Activated CD4-positive, alpha-beta T cell treated with anti-CD3 and anti-CD28 coated beads, Interleukin-2, amount 50 U/mL, for 24 hours (primary cell): ENCODE measurements around the gene SELENOI.
"Not testable (repeated sequence)": the region's sequence is repeated elsewhere in the genome, so short reads cannot be mapped to it uniquely, and the experiment has no call there.

Experiments
- DNase-seq, 2 donors: peaks; one replicate each; pipeline ENCODE4 v3.0.0-alpha.2; 2020; ENCODE audit warnings: low read depth in 1 of 2, low spot score in 1 of 2

Gene SELENOI

DNA sequence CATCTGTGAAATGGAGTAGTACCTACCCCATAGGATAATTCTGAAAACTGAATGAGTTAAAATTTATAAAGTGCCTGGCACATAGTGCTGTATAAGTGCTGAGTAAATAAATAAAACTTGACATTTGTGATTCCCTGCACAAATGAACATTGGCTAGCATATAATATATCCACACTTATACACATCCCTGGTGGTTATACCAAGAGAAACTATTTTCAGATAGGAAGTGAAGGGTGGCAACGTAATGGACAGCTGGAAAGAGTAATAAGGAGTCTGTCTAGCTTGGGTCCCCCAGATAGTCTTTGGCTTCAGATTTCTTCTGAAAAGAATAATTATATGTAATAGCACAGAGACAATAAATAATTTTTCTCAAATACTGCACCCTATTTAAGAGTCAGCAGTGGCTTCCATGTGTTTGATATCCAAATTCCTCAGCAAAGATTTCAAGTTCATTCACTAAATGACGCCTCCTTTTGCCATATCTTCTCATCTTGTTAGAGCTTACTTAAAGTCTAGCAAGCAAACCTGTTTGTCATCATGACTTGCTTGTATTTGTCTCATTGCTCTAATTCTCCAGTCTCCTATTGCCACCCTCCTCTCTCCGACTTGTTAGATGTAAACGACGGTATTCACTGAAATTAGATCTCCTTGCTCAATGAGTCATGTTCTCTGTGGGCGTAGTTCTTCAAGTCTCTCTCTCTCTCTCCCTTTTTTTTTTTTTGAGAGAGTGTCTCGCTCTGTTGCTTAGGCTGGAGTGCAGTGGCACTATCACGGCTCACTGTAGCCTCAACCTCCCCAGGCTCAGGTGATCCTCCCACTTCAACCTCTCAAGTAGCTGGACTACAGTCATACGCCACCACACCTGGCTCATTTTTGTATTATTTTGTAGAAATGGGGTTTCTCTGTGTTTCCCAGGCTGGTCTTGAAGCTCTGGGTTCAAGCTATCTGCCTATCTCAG is 9.4 kb downstream of the SELENOI start:
- DNase-seq, result peak in 1 of 2 donors; percentile 14

DNA sequence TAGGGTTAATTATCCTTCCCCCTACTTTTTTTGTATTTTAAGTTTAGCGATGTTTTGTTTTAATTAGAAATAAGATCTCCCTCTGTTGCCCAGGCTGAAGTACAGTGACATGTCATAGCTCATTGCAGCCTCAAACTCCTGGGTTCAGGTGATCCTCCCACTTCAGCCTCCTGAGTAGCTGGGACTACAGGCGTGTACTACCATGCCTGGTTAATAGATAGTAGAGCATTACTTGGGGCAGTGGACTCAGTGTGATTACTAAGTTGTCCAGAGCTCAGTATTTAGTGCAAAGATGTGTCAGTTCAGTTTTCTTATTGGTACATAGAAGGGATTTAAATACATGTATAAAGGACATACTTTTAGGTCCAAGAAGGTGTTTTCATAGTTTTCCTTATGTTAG is 10.2 kb downstream of the SELENOI start:
- DNase-seq, result no peak

DNA sequence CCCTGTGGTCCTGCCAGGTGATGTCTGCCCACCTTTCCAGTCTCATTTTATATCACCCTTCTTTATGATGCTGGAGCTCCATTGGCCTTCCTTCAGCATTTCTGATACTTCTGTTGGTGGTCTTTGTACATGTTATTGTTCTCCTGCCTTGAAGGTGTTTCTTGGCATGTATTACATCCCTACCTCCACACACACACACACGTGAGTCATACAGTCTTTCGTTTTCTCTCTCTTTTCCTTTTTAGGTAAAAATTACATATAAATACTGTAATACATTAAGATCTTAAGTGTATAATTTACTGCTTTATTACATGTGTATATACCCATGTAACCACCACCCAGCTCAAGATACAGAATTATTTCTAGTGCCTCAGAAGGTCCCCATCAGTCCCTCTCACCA is 10.8 kb downstream of the SELENOI start:
- no peak for DNase-seq

DNA sequence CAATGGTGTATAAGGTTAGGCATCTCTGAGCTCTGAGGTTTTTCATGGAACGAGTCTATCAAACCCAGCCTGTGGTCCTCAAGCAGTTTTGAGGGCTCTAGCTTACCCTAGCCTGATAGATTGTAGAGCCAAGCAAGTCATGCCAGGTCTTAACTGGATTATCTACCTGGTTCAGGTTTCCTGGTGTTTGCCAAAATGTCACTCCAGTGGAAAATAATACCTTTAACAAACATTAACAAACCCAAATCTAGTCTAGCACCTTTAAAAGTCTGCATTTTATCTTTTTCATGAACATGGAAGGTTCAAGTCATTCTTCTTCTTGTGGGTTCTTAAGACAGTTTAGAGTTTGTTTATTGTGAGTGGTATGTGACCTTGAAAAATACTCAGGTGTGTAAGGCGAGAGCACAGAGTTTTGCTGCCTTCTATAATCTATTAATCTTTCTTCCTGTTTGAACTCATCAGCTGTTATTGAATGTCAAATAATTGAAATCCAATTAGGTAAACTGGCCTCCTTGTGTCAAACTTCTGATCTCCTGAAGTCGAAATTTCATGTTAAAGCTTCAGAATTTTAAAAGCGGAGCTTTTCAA is 14.0 kb downstream of the SELENOI start:
- DNase-seq, result no peak

DNA sequence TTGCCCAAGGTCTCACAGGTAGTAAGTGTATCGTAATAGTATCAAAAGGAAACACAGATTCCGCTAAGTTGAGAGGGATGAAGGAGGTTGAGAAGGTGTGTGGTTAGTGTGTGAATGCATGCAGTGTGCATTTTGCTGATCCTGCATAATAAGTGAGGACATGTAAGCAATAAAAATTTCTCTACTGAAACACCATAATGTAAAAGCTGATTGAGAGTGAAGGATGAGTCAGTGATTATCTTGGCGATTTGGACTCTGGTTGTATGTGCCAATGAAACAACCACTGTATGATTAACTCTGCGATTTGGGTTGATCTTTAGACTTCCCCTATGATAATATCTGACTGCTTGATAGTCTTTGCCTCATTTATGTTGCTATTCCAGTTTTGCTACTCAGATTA is 17.4 kb downstream of the SELENOI start:
- no peak for DNase-seq

DNA sequence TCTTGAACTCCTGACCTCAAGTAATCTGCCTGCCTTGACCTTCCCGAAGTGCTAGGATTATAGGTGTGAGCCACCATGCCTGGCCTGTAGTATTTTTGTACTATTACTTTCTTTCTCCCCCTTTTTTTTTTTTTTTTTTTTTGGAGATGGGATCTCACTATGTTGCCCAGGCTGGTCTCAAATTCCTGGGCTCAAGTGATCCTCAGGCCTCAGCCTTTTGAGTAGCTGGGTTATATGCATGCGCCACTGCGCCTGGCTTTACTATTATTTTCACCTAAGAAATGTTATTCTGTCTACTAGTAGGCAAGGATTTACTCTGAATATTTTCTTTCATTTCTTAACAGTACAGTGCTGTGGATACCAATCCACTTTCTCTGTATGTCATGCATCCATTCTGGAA is 18.0 kb downstream of the SELENOI start:
- no peak for DNase-seq

DNA sequence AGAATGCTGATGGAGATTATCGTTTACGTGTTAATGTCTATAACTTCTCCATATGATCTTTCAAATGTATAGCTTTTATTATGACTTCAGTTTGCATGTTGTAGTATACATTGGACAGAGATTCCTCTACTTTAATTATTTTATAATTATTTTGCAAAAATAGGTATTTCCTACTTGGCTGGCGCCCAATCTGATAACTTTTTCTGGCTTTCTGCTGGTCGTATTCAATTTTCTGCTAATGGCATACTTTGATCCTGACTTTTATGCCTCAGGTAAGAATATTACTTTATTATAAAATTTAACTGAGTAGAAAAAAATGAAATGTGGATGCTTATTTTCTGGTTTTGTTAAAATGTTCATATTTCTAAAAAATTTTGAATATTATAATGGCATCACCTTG is 18.7 kb downstream of the SELENOI start:
- DNase-seq, result no peak

DNA sequence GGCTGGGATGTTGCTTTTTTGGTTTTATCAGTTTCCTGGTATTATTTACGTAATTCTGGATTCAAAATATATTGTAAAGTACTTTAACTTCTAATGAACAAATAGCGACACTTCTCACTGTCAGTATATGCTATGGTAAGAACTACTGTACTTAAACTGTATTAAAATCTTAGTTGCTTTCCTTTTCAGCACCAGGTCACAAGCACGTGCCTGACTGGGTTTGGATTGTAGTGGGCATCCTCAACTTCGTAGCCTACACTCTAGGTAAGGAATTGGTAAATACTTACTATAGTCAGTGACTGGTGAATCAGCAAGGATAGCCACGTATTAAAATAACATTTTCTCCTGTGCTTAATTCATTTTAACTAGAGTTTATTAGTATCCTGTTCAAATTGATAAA is 21.0 kb downstream of the SELENOI start:
- DNase-seq, result no peak

DNA sequence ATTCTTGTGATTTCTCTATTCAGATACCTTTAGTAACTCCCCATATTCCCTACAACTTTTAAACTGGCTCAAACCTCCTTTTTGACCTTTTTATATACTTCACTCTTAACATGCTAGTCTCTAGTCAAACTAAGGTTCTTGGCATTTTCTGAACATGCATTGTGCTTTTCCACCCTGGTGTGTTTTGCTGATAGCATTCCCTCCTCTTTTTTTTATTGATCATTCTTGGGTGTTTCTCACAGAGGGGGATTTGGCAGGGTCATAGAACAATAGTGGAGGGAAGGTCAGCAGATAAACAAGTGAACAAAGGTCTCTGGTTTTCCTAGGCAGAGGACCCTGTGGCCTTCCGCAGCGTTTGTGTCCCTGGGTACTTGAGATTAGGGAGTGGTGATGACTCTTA is 23.7 kb downstream of the SELENOI start:
- not testable (repeated sequence) for DNase-seq

DNA sequence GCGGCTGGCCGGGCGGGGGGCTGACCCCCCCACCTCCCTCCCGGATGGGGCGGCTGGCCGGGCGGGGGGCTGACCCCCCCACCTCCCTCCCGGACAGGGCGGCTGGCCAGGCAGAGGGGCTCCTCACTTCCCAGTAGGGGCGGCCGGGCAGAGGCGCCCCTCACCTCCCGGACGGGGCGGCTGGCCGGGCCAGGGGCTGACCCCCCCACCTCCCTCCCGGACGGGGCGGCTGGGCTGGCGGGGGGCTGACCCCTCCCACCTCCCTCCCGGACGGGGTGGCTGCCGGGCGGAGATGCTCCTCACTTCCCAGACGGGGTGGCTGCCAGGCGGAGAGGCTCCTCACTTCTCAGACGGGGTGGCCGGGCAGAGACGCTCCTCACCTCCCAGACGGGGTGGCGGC is 25.0 kb downstream of the SELENOI start:
- not testable (repeated sequence) for DNase-seq

DNA sequence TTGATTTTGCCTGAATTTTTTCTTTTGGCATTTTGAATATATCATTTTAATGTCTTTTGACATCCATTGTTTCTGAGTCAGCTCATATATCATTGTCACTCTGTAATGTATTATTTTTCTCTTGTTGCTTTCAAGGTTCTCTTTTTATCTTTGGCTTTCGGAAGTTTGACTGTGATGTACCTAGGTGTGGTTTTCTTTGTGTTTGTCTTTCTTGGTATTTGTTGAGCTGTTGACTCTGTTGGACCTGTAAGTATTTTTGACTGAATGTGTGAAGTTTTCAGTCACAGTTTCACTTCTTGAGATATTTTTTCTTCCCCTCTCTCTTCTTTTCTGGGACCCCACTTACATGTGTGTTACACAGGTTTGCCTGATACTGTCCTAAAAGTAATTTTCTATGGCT is 30.9 kb downstream of the SELENOI start:
- DNase-seq, result no peak

DNA sequence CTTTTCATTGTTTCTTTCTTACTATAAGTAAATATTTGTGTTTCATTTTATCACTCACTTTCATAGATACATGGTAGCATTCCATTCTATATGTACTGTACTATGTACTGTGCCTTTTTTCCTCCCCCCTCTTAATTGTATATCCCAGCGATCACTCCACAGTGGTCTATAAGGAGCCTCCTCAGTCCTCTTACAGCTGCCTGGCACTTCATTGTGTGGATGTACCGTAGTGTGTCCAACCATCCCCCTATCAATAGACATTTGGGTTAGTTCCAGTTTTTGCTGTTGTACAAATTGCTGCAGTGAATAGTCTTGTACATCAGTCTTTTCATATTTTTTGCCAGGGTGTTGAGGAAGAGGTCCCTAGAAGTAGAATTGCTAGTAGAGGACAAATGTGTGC is 34.3 kb downstream of the SELENOI start:
- DNase-seq, result no peak

DNA sequence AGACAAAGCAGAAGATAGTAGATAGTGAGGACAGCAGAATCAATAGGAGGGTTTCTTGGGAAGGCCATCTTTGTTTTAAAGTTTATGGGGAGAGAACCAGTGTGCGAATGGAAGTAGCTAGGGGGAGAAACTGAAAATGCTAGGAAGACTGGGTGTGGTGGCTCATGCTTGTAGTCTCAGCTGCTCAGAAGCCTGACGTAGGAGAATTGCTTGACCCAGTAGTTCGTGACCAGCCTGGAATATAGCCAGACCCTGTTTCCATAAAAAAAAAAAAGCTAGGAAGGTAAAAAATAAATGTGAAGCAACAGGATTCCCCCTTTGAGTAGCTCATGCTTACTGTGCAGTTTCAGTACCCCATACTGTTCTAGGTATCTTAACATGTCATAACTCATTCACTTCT is 36.6 kb downstream of the SELENOI start:
- no peak for DNase-seq

DNA sequence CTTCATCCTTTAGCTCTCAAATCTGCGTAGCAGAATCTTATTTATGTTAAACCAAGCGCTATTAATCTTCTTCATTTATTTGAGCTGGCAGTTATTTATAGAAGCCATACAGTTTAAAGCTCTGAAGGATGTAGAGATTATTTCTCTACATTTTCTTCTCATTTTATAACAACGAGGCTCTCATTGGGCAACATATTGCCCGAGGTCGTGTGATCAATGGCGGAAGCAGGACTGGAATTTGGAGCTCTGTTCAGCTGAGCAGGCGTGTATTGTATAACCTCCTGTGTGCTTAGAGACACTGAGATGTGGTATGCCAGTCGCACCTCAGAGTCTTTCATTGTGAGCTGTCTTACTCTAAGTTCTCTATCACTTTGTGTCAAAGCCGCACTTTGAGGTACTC is 38.2 kb downstream of the SELENOI start:
- no peak for DNase-seq

DNA sequence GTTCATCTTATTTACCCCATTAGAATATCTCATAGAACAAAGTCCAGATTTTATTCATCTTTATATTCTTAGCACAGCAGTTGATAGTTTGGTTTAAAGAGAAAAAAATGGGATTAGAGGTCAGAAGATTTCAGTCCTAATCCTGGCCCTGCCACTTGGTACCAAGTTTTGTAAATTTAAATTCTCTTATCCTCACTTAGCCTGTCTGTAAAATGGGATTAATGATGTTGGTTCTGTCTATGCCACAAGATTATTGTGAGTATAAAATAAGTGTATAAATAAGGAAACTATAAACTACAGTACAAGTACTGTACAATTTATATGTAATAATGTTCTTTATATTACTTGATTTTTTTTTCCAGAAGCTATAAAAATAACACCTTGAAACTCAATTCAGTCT is 38.7 kb downstream of the SELENOI start:
- no peak for DNase-seq

DNA sequence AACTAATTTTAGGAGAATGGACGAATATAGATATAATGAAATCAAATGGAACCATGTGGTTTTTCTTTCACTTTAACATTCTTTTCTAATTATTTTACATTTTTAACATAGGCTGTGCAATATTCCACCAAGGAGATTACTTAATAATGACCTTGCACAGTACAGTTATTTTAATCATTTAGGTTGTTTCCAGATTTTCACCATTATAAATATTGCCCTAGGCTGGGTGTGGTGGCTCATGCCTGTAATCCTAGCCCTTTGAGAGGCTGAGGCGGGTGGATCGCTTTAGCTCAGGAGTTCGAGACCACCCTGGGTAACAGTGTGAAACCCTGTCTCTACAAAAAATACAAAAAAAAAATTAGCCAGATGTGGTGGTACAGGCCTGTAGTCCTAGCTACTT is 41.2 kb downstream of the SELENOI start:
- no peak for DNase-seq

DNA sequence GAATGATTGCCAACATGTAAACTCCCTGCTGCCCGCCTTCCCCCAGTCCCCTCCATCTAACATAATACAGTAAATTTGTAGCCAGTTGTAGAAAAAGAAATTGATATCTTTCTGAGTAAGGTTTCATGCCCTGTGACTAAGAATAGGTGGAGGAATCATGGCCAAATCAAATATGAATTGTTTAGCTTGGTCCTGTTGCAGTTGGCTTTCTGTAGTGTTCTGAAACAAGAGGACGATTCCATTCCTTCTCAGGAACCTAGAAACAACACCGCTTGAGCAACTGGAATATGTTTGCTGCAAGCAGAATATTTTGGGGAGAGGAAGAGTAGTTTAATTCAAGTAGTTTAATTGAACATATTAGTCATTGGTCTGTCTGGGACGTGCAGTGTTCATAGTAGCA is 48.8 kb downstream of the SELENOI start:
- DNase-seq, result no peak

DNA sequence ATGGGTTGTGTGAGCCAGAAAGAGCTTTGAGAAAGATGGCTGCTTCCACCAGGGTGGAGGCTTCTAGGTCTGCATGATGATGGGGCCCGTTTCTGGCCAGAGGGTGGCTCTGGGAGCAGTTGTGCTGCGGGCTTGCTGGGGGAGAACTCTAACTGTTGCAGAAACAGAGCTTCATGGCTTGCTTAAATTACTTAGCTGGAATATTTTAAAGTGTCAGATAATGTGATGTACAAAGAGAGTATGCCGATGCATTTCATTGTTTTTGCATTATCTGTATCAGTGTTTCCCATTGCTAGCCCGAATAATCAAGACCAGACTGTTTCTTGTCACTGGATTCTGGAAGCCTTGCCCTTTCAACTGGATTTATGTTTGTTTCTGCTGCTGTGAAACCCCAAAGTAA is 49.5 kb downstream of the SELENOI start:
- no peak for DNase-seq

DNA sequence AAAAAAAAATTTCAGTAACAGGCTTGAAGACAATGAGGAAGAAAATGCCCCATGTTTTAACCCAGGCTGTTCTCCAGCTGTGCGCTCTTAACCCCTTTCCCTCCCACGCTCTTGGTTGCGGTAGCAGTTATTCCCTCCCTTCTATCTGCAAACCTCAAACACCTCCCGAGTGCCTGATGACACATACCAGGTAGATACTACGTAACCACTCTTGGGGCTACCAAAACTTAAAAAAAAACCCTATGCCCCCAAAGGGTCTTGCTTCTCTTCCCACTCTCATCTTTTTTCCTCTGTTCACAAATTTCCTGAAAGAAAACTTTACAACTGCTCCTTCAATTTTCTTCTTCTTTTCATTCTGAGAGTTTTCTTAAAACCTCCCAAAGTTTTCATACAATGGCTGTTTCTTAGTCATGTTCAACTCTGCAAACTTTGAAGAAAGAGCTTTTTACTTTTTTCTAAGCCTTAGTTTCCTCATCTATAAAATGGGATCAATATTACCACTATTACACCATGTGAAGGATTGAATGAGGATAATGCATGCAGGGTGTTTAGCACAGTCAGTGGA is 50.9 kb downstream of the SELENOI start:
- DNase-seq, result peak in 1 of 2 donors; percentile 28

DNA sequence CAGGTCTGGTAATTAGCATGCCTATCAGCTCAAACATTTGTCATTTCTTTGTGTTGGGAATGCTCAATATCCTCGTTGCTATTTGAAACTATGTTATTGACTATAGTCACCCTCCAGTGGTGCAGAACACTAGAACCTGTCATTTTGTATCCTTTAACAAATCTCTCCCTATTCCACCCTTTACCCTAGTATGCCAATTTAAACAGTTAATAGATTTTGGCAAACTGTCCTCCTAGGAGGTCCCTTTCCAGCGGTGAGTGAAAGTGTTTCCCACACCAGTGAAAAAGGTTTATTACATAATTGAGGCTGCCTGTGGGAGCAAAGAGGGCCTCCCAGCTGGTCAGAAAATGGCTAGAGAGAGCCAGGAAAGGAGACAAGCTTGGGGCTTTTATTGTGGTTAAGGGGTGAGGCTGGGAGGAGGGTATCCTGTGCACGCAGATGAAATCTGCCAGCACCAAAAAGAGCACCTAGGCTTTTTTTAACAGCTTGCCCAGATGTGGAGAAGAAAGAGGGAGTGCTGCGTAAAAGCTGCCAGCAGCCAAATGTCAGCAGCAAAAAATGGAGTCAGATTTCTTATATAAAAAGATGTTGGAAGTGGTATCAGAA is 53.9 kb downstream of the SELENOI start:
- DNase-seq, result no peak

DNA sequence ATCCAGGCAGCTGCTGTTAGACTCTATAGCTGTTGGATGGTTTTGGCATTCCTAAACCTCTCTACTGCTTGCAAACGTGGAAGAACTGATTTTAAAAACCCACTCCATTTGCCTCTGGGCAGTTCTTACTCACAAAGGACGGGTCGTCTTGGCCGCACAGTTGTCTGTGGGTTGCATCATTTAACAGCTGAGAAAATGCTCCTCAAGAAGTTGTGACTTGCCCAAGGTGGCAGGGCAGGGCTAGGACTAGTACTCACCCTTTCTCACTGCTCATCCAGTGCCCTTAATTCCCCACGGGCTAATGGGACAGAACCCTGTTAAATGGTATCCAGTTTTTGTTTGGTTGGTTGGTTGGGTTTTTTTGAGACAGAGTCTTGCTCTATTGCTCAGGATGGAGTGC is 54.8 kb downstream of the SELENOI start:
- no peak for DNase-seq
